Osteocyte (in vitro differentiated cells): ENCODE measurements around the gene AGTR1. TPM values are rescaled to one million over a fixed set of nuclear protein-coding genes. Genes with fewer than 3 reads are reported as not detected.

Source experiments
- DNase-seq: peaks from one replicate; pipeline ENCODE4 v3.0.0; 2021; ENCODE audit warnings: mixed read lengths; ENCODE audit not compliant: unreplicated experiment; ENCODE audit errors: extremely low spot score
- H3K27ac Mint-ChIP-seq: one replicate; pipeline ENCODE4 v1.8.0; 2021; ENCODE audit warnings: mild to moderate bottlenecking, mixed read lengths; ENCODE audit not compliant: unreplicated experiment
- H3K27me3 Mint-ChIP-seq: one replicate; pipeline ENCODE4 v1.8.0; 2021; ENCODE audit warnings: mixed read lengths; ENCODE audit not compliant: unreplicated experiment
- H3K36me3 Mint-ChIP-seq: one replicate; pipeline ENCODE4 v1.8.0; 2021; ENCODE audit warnings: mixed read lengths; ENCODE audit not compliant: unreplicated experiment
- H3K4me1 Mint-ChIP-seq: one replicate; pipeline ENCODE4 v1.8.0; 2021; ENCODE audit warnings: mixed read lengths; ENCODE audit not compliant: unreplicated experiment
- H3K4me3 Mint-ChIP-seq: one replicate; pipeline ENCODE4 v1.8.0; 2021; ENCODE audit warnings: mild to moderate bottlenecking, moderate library complexity, mixed read lengths; ENCODE audit not compliant: unreplicated experiment
- H3K9me3 Mint-ChIP-seq: one replicate; pipeline ENCODE4 v1.8.0; 2021; ENCODE audit warnings: mixed read lengths; ENCODE audit not compliant: unreplicated experiment
- total RNA-seq: library from RNA; stranded (reverse); gene quantifications from 2 replicates; pipeline ENCODE4 v1.2.1, GENCODE V29; 2021
- TF ChIP-seq, protein P1 (sequence below): fragments of 200-600 bp; sonication (generic); IDR thresholded peaks from 2 replicates; pipeline ENCODE4 v1.5.0; 2021; ENCODE audit warnings: antibody characterized with exemption, mild to moderate bottlenecking, moderate library complexity

Gene AGTR1
- total RNA-seq, 1 donor from 2014 or later: 2.0 TPM

DNA sequence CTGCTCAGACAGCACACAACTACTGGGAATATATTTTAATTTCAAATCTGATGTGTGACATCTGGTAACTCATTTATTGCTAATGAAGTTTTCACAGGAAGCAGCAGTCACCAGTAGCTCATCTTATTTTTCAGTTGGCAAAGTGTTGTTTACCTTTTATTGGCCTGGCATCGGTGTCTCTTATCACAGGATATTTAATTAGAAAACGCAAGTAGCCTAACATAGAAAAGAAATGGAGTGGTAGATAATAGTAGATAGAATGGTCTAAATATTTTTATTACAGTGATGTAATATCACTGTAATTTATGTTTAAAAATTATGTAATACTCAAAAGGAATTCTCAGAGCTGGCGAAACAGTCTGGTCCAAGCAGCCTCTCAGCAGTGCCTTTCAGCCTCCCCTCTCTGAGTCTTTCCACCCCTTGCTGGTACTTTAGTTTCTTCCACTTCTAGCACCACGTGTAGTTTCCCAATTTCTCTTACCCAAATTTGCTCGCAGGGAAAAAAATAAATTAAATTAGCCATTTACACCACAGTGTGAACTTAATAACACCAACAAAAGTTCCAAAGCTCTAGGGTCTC lies 31.9 kb downstream of the AGTR1 start:
- Mint-ChIP-seq H3K27me3 (no peaks in the 10 kb centered on the region), H3K4me3 (no peak overlapping the region), H3K27ac (no peak overlapping the region), H3K9me3 (no peaks in the 10 kb centered on the region), H3K4me1 (peaks cover 6% of the 10 kb centered on the region), H3K36me3 (no peaks in the 10 kb centered on the region)
- DNase-seq: no peak
- TF ChIP-seq, protein P1, sequence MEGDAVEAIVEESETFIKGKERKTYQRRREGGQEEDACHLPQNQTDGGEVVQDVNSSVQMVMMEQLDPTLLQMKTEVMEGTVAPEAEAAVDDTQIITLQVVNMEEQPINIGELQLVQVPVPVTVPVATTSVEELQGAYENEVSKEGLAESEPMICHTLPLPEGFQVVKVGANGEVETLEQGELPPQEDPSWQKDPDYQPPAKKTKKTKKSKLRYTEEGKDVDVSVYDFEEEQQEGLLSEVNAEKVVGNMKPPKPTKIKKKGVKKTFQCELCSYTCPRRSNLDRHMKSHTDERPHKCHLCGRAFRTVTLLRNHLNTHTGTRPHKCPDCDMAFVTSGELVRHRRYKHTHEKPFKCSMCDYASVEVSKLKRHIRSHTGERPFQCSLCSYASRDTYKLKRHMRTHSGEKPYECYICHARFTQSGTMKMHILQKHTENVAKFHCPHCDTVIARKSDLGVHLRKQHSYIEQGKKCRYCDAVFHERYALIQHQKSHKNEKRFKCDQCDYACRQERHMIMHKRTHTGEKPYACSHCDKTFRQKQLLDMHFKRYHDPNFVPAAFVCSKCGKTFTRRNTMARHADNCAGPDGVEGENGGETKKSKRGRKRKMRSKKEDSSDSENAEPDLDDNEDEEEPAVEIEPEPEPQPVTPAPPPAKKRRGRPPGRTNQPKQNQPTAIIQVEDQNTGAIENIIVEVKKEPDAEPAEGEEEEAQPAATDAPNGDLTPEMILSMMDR: no peak

DNA sequence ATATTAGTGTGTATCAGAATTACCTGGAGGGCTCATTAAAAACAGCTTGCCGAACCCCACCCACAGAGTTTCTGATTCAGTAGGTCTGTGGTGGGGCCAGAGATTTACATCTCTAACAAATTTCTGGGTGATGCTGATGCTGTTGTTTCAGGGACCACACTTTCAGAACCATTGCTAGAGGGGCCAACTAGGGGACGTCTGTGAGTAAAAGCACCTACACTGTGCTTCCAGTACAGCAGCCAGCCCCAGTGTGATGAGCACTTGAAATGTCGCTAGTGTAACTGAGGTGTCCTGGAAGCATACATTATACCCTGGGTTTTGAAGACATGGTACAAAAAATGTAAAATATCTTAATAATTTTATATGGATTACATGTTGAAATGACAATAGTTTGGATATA lies 33.0 kb downstream of the AGTR1 start:
- DNase-seq: no peak
- H3K36me3 Mint-ChIP-seq: no peaks in the 10 kb centered on the region
- no peak overlapping the region for H3K27ac Mint-ChIP-seq
- no peaks in the 10 kb centered on the region for H3K9me3 Mint-ChIP-seq
- TF ChIP-seq, protein P1: no peak
- peaks cover 8% of the 10 kb centered on the region for H3K4me1 Mint-ChIP-seq
- H3K4me3 Mint-ChIP-seq: no peak overlapping the region
- no peaks in the 10 kb centered on the region for H3K27me3 Mint-ChIP-seq

DNA sequence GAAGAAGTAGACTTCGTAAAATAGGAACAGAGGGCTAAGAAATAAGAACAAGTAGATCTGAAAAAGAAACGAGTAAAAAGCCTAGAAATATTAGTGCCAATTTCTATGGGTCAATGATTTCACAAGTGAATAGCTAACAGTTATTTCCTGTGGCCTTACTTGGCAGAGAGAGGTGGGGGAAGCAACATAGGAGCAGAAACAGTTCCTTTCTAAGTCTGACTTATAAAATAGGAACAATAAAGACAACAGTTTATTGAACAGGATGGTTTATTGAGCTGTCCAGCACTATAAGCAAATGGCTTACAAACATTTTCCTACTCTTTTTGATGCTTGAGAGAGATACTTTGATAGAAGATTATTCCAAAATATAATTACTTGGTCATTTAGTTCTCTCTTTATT lies 37.9 kb downstream of the AGTR1 start:
- no peak overlapping the region for H3K4me3 Mint-ChIP-seq
- no peaks in the 10 kb centered on the region for H3K36me3 Mint-ChIP-seq
- TF ChIP-seq, protein P1: no peak
- DNase-seq: no peak
- peaks cover 8% of the 10 kb centered on the region for H3K4me1 Mint-ChIP-seq
- H3K27me3 Mint-ChIP-seq: no peaks in the 10 kb centered on the region
- H3K27ac Mint-ChIP-seq: no peak overlapping the region
- no peaks in the 10 kb centered on the region for H3K9me3 Mint-ChIP-seq

DNA sequence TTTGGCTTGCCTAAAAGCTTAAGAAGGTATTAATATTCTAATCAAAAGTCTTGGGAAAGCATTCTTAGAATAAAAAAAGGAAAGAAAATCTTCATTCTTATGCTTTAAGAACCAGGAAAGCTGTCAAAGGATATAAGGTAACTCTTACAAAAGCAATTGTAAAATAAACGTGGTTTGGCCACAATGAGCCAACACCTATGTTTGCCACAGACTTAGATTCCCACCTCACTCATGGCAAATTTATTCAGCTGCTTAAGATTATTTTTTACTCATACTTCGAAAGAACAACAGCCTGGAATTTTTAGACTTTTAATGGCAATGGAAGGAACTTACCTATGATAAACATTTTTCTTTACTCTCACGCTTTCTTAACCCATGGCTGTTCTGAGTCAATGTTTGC lies 38.4 kb downstream of the AGTR1 start:
- no peaks in the 10 kb centered on the region for H3K36me3 Mint-ChIP-seq
- DNase-seq: no peak
- no peak overlapping the region for H3K27ac Mint-ChIP-seq
- no peak overlapping the region for H3K4me3 Mint-ChIP-seq
- no peaks in the 10 kb centered on the region for H3K9me3 Mint-ChIP-seq
- TF ChIP-seq, protein P1: no peak
- H3K4me1 Mint-ChIP-seq: peaks cover 8% of the 10 kb centered on the region
- no peaks in the 10 kb centered on the region for H3K27me3 Mint-ChIP-seq

DNA sequence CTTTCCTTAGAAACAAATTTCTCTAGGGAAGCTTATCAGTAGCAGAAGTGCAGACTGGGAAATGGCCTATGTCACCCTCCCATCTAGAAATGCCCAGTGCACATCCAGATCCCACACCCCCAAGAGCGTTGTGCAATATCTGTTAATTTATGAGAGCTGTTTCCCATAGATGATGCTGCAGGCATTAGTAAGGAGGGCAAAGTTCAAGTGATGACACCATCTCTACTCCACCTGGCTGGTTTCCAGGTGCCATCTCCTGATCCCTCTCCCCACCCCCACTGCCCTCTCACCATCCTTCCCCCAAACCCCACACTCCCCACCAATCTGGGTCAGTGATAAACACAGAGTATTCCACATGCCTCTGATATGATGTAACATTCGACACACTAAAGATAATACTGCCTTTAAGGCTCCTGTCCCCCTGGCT lies 39.4 kb downstream of the AGTR1 start:
- DNase-seq: no peak
- no peaks in the 10 kb centered on the region for H3K9me3 Mint-ChIP-seq
- TF ChIP-seq, protein P1: no peak
- no peaks in the 10 kb centered on the region for H3K36me3 Mint-ChIP-seq
- H3K27me3 Mint-ChIP-seq: no peaks in the 10 kb centered on the region
- no peak overlapping the region for H3K27ac Mint-ChIP-seq
- H3K4me3 Mint-ChIP-seq: no peak overlapping the region
- H3K4me1 Mint-ChIP-seq: peaks cover 8% of the 10 kb centered on the region
